ENCODE data around the gene SLC16A4. TPM values are rescaled to one million over a fixed set of nuclear protein-coding genes. Genes with fewer than 3 reads are reported as not detected.

The SLC16A4 gene
- total RNA-seq, 2 donors from 2014 or later, result 0.79 to 2.0 TPM

DNA sequence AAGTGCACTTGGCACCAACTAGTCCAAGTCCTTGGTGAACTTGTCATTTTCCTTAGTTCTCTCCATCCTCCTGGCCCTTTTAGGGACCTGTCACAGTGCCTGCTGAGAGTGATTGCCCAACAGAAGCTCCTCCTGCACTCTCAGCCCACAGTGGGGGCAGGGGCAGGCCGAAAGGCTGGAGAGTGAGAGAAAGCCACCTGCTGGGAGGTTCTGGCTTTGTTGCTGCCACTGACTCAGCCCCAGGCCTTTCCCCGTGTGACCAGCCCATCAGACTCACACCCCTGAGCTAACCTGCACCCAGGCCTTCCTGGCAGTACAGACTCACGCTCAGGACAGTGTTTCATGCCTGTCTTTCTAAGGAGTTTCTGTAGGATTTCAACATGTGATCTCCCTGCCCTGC, 43.0 kb upstream of the SLC16A4 start:
- Histone ChIP-seq H3K4me3 (no peak overlapping the region), H3K4me1 (no peaks in the 10 kb centered on the region), H3K27me3 (no peaks in the 10 kb centered on the region), H3K27ac (no peak overlapping the region), H3K36me3 (no peaks in the 10 kb centered on the region), H3K9me3 (no peaks in the 10 kb centered on the region), H3K9ac (ENCODE audit: low read depth in 2 of 2, low read length in 2 of 2) (no peak overlapping the region)
- intact Hi-C loops (cut with DNase I), result no loop called here
- TF ChIP-seq, protein P1, sequence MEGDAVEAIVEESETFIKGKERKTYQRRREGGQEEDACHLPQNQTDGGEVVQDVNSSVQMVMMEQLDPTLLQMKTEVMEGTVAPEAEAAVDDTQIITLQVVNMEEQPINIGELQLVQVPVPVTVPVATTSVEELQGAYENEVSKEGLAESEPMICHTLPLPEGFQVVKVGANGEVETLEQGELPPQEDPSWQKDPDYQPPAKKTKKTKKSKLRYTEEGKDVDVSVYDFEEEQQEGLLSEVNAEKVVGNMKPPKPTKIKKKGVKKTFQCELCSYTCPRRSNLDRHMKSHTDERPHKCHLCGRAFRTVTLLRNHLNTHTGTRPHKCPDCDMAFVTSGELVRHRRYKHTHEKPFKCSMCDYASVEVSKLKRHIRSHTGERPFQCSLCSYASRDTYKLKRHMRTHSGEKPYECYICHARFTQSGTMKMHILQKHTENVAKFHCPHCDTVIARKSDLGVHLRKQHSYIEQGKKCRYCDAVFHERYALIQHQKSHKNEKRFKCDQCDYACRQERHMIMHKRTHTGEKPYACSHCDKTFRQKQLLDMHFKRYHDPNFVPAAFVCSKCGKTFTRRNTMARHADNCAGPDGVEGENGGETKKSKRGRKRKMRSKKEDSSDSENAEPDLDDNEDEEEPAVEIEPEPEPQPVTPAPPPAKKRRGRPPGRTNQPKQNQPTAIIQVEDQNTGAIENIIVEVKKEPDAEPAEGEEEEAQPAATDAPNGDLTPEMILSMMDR (IDR thresholded peaks at IDR 0.05), result no peak
- no peak for DNase-seq

DNA sequence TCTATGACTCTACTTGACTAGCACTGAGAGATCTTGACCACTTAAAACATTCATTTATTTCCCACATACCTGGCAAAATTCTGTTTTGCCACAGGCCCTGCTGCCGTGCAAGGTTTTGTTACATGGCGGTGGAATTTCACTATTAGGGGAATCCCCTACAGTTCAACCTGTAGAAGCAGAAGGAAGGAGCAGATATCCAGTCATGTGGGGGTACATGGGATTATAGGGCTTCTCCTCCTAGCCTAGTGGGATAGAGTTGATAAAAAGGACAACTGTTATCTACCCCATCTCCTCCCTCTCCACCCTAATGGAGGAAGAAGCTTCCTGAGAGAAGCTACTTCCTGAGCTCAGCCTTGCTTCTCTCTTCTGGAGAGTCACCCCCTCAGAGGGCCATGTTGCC, 42.4 kb upstream of the SLC16A4 start:
- no peak overlapping the region for H3K4me3 ChIP-seq
- H3K27me3 ChIP-seq, result no peaks in the 10 kb centered on the region
- no peak overlapping the region for H3K9ac ChIP-seq (ENCODE audit: low read depth in 2 of 2, low read length in 2 of 2)
- H3K4me1 ChIP-seq, result no peaks in the 10 kb centered on the region
- no peak for DNase-seq
- H3K36me3 ChIP-seq, result no peaks in the 10 kb centered on the region
- H3K27ac ChIP-seq, result no peak overlapping the region
- no peaks in the 10 kb centered on the region for H3K9me3 ChIP-seq
- intact Hi-C loops (cut with DNase I), result no loop called here
- TF ChIP-seq, protein P1 (IDR thresholded peaks at IDR 0.05), result no peak

GRCh38 chr1:110430901-110431300, 40.1 kb upstream of the SLC16A4 start:
- TF ChIP-seq, protein P1 (IDR thresholded peaks at IDR 0.05), result no peak
- H3K4me3 ChIP-seq, result no peak overlapping the region
- H3K4me1 ChIP-seq, result no peaks in the 10 kb centered on the region

DNA sequence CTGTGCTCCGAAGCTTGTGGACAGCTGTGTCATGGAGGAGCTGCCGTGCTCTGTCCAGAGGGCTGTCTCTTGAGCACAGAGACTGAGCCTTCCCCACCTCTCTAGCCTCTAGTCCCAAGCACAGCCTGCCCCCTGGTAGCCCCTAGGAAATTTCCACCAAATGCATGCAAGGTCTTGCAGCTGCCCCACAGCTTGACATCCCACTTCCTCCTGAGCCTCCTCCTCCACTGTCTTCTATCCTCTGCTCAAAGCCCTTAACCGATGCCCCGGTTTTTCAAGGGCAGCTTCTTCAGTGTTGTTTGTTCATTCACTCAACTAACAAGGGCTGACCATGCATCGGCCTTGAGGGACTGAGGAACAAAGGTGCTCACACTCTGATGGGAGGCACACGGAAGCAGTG, 39.5 kb upstream of the SLC16A4 start:
- H3K36me3 ChIP-seq, result no peaks in the 10 kb centered on the region
- no peak overlapping the region for H3K9ac ChIP-seq (ENCODE audit: low read depth in 2 of 2, low read length in 2 of 2)
- H3K9me3 ChIP-seq, result no peaks in the 10 kb centered on the region
- no peak for DNase-seq
- no peaks in the 10 kb centered on the region for H3K4me1 ChIP-seq
- TF ChIP-seq, protein P1 (IDR thresholded peaks at IDR 0.05), result no peak
- no peak overlapping the region for H3K4me3 ChIP-seq
- H3K27ac ChIP-seq, result no peak overlapping the region
- intact Hi-C loops (cut with DNase I), result no loop called here
- no peaks in the 10 kb centered on the region for H3K27me3 ChIP-seq

More at GRCh38 chr1:110430901-110431300, 40.1 kb upstream of the SLC16A4 start:
- Histone ChIP-seq H3K9me3 (no peaks in the 10 kb centered on the region), H3K27ac (no peak overlapping the region), H3K27me3 (no peaks in the 10 kb centered on the region), H3K36me3 (no peaks in the 10 kb centered on the region), H3K9ac (ENCODE audit: low read depth in 2 of 2, low read length in 2 of 2) (no peak overlapping the region)
- intact Hi-C loops (cut with DNase I), result no loop called here
- DNase-seq, result no peak

DNA sequence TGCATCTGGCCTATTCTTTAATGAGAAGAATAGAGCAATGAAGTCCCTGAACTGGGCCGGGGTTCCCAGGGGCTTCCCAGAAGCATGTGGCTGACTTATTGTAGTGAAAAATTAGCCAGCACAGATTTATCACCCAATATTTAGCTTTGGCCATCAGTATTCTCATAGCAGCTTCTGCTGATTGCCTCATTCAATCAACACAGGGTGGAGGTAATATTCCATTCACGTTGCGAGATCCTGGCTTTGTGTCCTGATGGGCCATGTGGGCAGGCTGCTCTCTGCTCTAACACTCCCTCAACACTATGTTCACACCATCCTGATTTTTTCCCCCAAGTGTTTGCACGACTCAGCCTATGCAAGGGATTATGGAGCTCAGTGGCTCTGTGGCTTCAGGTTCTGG, 38.1 kb upstream of the SLC16A4 start:
- DNase-seq, result no peak
- Histone ChIP-seq H3K9me3 (no peaks in the 10 kb centered on the region), H3K4me1 (no peaks in the 10 kb centered on the region), H3K27ac (no peak overlapping the region), H3K27me3 (no peaks in the 10 kb centered on the region), H3K9ac (ENCODE audit: low read depth in 2 of 2, low read length in 2 of 2) (no peak overlapping the region), H3K4me3 (no peak overlapping the region), H3K36me3 (no peaks in the 10 kb centered on the region)
- TF ChIP-seq, protein P1 (IDR thresholded peaks at IDR 0.05), result no peak
- intact Hi-C loops (cut with DNase I), result no loop called here

DNA sequence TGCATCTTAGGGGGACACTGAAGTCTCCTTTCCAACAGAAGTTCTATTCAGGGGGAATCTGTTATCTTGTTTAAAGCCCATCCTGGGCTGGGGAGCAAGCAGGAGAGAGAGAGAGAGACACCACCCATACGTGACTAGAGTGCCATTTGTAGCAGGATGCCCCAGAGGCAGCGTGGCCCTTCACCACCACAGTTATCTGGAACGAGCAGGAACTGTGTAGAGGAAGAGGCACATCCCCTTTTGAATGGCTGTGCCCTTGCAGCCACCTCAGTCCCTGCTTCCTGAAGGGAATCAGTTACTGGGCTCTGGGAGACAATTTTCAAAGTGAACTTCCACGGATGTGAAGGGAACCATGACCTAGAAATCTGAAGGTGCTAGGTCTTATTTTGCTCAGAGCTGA, 36.0 kb upstream of the SLC16A4 start:
- Histone ChIP-seq H3K27ac (no peak overlapping the region), H3K4me1 (no peaks in the 10 kb centered on the region), H3K9me3 (no peaks in the 10 kb centered on the region), H3K27me3 (no peaks in the 10 kb centered on the region), H3K9ac (ENCODE audit: low read depth in 2 of 2, low read length in 2 of 2) (no peak overlapping the region), H3K4me3 (no peak overlapping the region), H3K36me3 (no peaks in the 10 kb centered on the region)
- TF ChIP-seq, protein P1 (IDR thresholded peaks at IDR 0.05), result no peak
- no peak for DNase-seq
- intact Hi-C loops (cut with DNase I), result no loop called here
